K562 (cell line): Measurements from ENCODE around the gene DET1. TPM values are rescaled to one million over a fixed set of nuclear protein-coding genes. Genes with fewer than 3 reads are reported as not detected.

ENCODE experiments used
- ARID3A ChIP-seq: IDR thresholded peaks from 2 replicates; pipeline ENCODE4 v1.6.1; 2012; ENCODE audit warnings: low read depth, low read length, improper control_type of control experiment, borderline replicate concordance
- BRCA1 ChIP-seq, 2 experiments: fragments of 450-650 bp in 1 of 2; sonication (generic) in 1 of 2; formaldehyde crosslinking in 1 of 2; IDR thresholded peaks; 2 replicates each; pipeline versions ENCODE4 v1.5.0 to v1.6.1; 2017 to 2020; ENCODE audit warnings: mild to moderate bottlenecking in 1 of 2, missing genetic modification reagents in 1 of 2
- CREB5 ChIP-seq: fragments of 250-450 bp; sonication (Bioruptor Pico); IDR thresholded peaks from 2 replicates; pipeline ENCODE4 v1.5.0; 2020; ENCODE audit warnings: mild to moderate bottlenecking
- CREBBP ChIP-seq: IDR thresholded peaks from one replicate; pipeline ENCODE4 v1.6.1; 2012; ENCODE audit warnings: low read depth, mild to moderate bottlenecking, control low read depth, inconsistent platforms, low read length
- FOS ChIP-seq: IDR thresholded peaks from 3 replicates; pipeline ENCODE4 v1.6.1; 2011; ENCODE audit not compliant: insufficient read length; ENCODE audit errors: extremely low read depth
- FOXJ3 ChIP-seq: sonication (generic); formaldehyde crosslinking; IDR thresholded peaks from 2 replicates; pipeline ENCODE4 v1.4.0; 2020; ENCODE audit warnings: mild to moderate bottlenecking, missing genetic modification reagents
- HDAC2 ChIP-seq: fragments of 450-650 bp; IDR thresholded peaks from 2 replicates; pipeline ENCODE4 v1.6.1; 2016; ENCODE audit warnings: mild to moderate bottlenecking
- ILK ChIP-seq: fragments of 450-650 bp; IDR thresholded peaks from 2 replicates; pipeline ENCODE4 v1.6.1; 2016; ENCODE audit warnings: missing genetic modification characterization, low read depth, mild to moderate bottlenecking, missing compliant biosample characterization, moderate library complexity, borderline replicate concordance
- MAFF ChIP-seq: IDR thresholded peaks from 2 replicates; pipeline ENCODE4 v1.6.1; 2012; ENCODE audit warnings: low read length, improper control_type of control experiment
- MAFG ChIP-seq: fragments of 450-650 bp; conservative IDR thresholded peaks from 2 replicates; pipeline ENCODE4 v1.6.1; 2016; ENCODE audit warnings: missing genetic modification characterization, missing compliant biosample characterization
- NKRF ChIP-seq: fragments of 450-650 bp; IDR thresholded peaks from 2 replicates; pipeline ENCODE4 v1.6.1; 2016; ENCODE audit warnings: borderline replicate concordance
- POLR3G ChIP-seq: IDR thresholded peaks from 2 replicates; pipeline ENCODE4 v1.6.1; 2011; ENCODE audit not compliant: insufficient read length, insufficient replicate concordance; ENCODE audit errors: extremely low read depth
- SIX5 ChIP-seq, 2 experiments: IDR thresholded peaks; 2 replicates each; pipeline ENCODE4 v1.6.1; 2011; ENCODE audit warnings: low read length in 2 of 2, borderline replicate concordance in 1 of 2, low read depth in 1 of 2, mild to moderate bottlenecking in 1 of 2, moderate library complexity in 1 of 2; ENCODE audit not compliant: insufficient read depth in 1 of 2
- STAT5A ChIP-seq: IDR thresholded peaks from 2 replicates; pipeline ENCODE4 v1.6.1; 2012; ENCODE audit warnings: low read length, inconsistent platforms, borderline replicate concordance
- ZBTB11 ChIP-seq, 3 experiments: fragments of 200-800 bp in 1 of 3; fragments of 250-450 bp in 1 of 3; fragments of 450-650 bp in 1 of 3; sonication (Bioruptor Pico) in 1 of 3; sonication (Bioruptor generic) in 1 of 3; formaldehyde crosslinking in 1 of 3; IDR thresholded peaks; 2 replicates each; pipeline versions ENCODE4 v1.6.1 to v1.8.0; 2016 to 2022; ENCODE audit warnings: mild to moderate bottlenecking in 2 of 3, missing genetic modification characterization in 2 of 3, missing compliant biosample characterization in 1 of 3, moderate library complexity in 1 of 3
- ZEB2 ChIP-seq: fragments of 450-650 bp; IDR thresholded peaks from 2 replicates; pipeline ENCODE4 v1.6.1; 2016
- ZNF639 ChIP-seq, 2 experiments: fragments of 200-800 bp in 1 of 2; sonication (Bioruptor generic) in 1 of 2; sonication (generic) in 1 of 2; formaldehyde crosslinking in 1 of 2; IDR thresholded peaks in 1 of 2; conservative IDR thresholded peaks in 1 of 2; 2 replicates each; pipeline versions ENCODE4 v1.5.0 to v1.6.1; 2016 to 2020; ENCODE audit warnings: missing compliant biosample characterization in 1 of 2, missing genetic modification characterization in 1 of 2, missing genetic modification reagents in 1 of 2
- polyA plus RNA-seq, 8 experiments: library from polyadenylated mRNA; depleted of rRNA in 4 of 8; stranded (reverse) in 5 of 8; unstranded in 3 of 8; fragments of >200 nt; fragmentation: Nextera tagmentation in 2 of 8; fragmentation: Illumina TruSeq in 1 of 8; extraction: Ambion mirVana in 2 of 8; extraction: Trizol in 1 of 8; gene quantifications; 2 replicates each; pipeline versions ENCODE4 v1.2.1 to v1.2.3, GENCODE V29; 2011 to 2014; ENCODE audit warnings: inconsistent platforms in 1 of 8, missing spikeins in 1 of 8
- total RNA-seq, 7 experiments: library from RNA; depleted of rRNA in 6 of 7; stranded (reverse); fragments of >200 nt in 6 of 7; fragmentation: Illumina TruSeq in 2 of 7; extraction: Trizol in 2 of 7; gene quantifications; 2 replicates each; pipeline versions ENCODE4 v1.2.1 to v1.2.3, GENCODE V29; 2011 to 2021; ENCODE audit warnings: low replicate concordance in 1 of 7

Gene DET1
- total and polyA plus RNA-seq, 9 of the 15 experiments (the other 6 are each of a cell fraction or from before 2014, with no cell fraction given), result 4.2 to 8.1 (median 6.0) TPM

- TF ChIP-seq NKRF (no peak), FOS (peak; percentile 33), POLR3G (no peak), HDAC2 (peak; percentile 86), BRCA1 (IDR thresholded peaks at IDR 0.05) (no peak), BRCA1 (CRISPR knock-in tag; IDR thresholded peaks at IDR 0.05) (no peak), STAT5A (peak; percentile 60; the same call in 1 of the 2 replicates), MAFF (no peak), CREBBP (no peak), ZEB2 (0 out of 2 replicates have a peak, but pooled peaks have one; percentile 12), ZBTB11 (CRISPR knock-in tag; IDR thresholded peaks at IDR 0.05) (no peak), ARID3A (peak; percentile 78; the same call in 1 of the 2 replicates), FOXJ3 (CRISPR knock-in tag) (no peak), ZNF639 (CRISPR knock-in tag; conservative IDR thresholded peaks at IDR 0.05 in 1 of 2, IDR thresholded peaks at IDR 0.05 in 1 of 2) (no peak), MAFG (tag) (no peak), ILK (no peak), CREB5 (CRISPR knock-in tag) (no peak), SIX5 (IDR thresholded peaks at IDR 0.05; ENCODE audit: borderline replicate concordance in 1 of 2, insufficient read depth in 1 of 2, low read depth in 1 of 2, low read length in 2 of 2) (no peak)
Measured at GRCh38 chr15:88563638-88564037, 17.2 kb upstream of the DET1 start (continued).
